ENCODE measurements around the gene CLEC2A. TPM values are rescaled to one million over a fixed set of nuclear protein-coding genes. Genes with fewer than 3 reads are reported as not detected.

CLEC2A gene
- total RNA-seq, 1 experiment from 2014 or later = not detected

DNA sequence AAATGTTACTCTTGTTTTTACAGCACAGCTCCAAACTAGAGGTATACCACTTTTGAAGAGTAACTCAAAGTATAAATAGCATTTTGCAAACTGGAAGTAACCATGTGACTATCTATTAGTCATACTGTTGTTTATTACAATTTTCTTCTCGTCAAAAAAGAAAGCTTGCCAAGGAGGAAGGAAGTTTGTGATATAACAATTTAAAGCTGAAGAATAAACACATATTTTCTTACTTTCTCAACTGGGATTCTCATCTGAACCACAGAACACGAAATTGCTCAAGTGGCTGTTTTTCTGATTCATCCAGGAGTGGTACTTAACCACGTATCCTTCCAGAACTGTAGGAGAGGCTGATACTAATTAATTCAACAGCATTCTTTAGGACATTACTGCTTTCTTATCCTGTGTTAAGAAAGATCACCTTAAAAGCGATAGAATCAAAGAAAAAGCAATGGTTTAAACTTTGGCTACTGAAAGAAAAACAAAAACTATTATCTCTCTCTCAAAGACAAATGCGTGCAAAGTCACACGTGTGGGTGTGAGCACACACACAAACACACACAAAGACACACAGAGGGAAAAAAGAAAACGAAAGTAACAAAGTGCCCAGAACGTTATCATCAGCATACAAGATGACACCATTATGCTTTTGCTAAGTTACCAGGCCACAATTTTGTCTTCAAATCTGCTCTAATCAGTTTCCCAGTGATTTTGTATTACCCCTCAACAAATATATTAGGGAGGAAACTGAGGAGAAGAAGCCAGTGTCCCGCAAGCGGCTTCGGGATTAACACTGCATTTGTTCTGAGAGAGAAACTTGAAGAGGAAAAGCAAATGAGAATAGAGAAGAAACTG is 62.6 kb downstream of the CLEC2A start, which contains the start of gene CLEC2B:
CLEC2B (minus strand) TSS at position 48 of the 855 bp plus-strand sequence.
- Histone ChIP-seq H3K36me3 (ENCODE audit: control insufficient read depth, insufficient read depth, low read length) (no peaks in the 10 kb centered on the region), H3K9me3 (ENCODE audit: control insufficient read depth, insufficient read depth, low read depth, low read length) (no peaks in the 10 kb centered on the region), H3K27ac (ENCODE audit: low read length) (peak within 1 kb of the TSS; percentile 84), H3K4me1 (ENCODE audit: control insufficient read depth, insufficient read depth, low read length) (no peaks in the 10 kb centered on the region; the same call in 1 of the 2 replicates), H3K4me3 (ENCODE audit: low read depth in 2 of 2, low read length in 2 of 2) (peak within 1 kb of the TSS; percentile 45 to 53), H3K27me3 (ENCODE audit: control insufficient read depth, insufficient read depth, low read length) (no peaks in the 10 kb centered on the region)
- peak; percentile 78 for ATAC-seq
- DNase-seq (ENCODE audit: low read depth, low spot score) = no peak
- ChIA-PET POLR2A (no interaction called here), CTCF (interaction anchor here (0.6 kb wide), 1 partner anchor 528 kb away, joined by 5 read pairs; no protein-coding TSS in a partner anchor)
- in situ Hi-C loops (cut with HindIII; ENCODE audit: low pct_unique_long_range_greater_than_20kb, low sequenced_read_pairs) (no loop called here), intact Hi-C loops (cut with micrococcal nuclease; ENCODE audit: unreplicated experiment) (no loop called here)
- no TSS peak for BruUV-seq (replicated peaks)
- TF ChIP-seq, protein P1, sequence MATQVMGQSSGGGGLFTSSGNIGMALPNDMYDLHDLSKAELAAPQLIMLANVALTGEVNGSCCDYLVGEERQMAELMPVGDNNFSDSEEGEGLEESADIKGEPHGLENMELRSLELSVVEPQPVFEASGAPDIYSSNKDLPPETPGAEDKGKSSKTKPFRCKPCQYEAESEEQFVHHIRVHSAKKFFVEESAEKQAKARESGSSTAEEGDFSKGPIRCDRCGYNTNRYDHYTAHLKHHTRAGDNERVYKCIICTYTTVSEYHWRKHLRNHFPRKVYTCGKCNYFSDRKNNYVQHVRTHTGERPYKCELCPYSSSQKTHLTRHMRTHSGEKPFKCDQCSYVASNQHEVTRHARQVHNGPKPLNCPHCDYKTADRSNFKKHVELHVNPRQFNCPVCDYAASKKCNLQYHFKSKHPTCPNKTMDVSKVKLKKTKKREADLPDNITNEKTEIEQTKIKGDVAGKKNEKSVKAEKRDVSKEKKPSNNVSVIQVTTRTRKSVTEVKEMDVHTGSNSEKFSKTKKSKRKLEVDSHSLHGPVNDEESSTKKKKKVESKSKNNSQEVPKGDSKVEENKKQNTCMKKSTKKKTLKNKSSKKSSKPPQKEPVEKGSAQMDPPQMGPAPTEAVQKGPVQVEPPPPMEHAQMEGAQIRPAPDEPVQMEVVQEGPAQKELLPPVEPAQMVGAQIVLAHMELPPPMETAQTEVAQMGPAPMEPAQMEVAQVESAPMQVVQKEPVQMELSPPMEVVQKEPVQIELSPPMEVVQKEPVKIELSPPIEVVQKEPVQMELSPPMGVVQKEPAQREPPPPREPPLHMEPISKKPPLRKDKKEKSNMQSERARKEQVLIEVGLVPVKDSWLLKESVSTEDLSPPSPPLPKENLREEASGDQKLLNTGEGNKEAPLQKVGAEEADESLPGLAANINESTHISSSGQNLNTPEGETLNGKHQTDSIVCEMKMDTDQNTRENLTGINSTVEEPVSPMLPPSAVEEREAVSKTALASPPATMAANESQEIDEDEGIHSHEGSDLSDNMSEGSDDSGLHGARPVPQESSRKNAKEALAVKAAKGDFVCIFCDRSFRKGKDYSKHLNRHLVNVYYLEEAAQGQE (IDR thresholded peaks at IDR 0.05; ENCODE audit: insufficient read depth in 1 of 2, low read depth in 2 of 2, low read length in 1 of 2) = no peak
- TF ChIP-seq TCF7L2 (IDR thresholded peaks at IDR 0.05; ENCODE audit: low read depth, low read length) = no peak
- TF ChIP-seq, protein P2, sequence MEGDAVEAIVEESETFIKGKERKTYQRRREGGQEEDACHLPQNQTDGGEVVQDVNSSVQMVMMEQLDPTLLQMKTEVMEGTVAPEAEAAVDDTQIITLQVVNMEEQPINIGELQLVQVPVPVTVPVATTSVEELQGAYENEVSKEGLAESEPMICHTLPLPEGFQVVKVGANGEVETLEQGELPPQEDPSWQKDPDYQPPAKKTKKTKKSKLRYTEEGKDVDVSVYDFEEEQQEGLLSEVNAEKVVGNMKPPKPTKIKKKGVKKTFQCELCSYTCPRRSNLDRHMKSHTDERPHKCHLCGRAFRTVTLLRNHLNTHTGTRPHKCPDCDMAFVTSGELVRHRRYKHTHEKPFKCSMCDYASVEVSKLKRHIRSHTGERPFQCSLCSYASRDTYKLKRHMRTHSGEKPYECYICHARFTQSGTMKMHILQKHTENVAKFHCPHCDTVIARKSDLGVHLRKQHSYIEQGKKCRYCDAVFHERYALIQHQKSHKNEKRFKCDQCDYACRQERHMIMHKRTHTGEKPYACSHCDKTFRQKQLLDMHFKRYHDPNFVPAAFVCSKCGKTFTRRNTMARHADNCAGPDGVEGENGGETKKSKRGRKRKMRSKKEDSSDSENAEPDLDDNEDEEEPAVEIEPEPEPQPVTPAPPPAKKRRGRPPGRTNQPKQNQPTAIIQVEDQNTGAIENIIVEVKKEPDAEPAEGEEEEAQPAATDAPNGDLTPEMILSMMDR (IDR thresholded peaks at IDR 0.05) = no peak

DNA sequence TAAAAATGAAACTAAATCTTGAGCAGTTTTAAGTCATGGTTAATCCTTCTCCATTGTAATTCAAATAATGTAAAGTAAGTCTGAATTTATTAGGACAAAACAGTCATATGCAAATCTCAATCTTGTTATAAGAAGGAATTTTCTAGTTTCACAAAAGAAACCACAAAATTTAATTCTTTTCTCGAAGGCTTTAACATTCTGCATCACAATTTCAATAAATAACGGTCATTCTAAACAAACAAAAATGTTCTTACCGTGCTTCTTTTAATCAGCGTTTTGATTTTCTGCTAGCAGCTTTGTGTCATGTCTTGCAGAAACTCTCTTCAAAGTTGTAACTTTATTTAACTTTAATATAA is 63.2 kb downstream of the CLEC2A start:
- H3K27me3 ChIP-seq (ENCODE audit: control insufficient read depth, insufficient read depth, low read length) = no peaks in the 10 kb centered on the region

More for the DNA sequence above, 63.2 kb downstream of the CLEC2A start:
- CTCF ChIA-PET = no interaction called here
- Histone ChIP-seq H3K36me3 (ENCODE audit: control insufficient read depth, insufficient read depth, low read length) (no peaks in the 10 kb centered on the region), H3K4me3 (ENCODE audit: low read depth in 2 of 2, low read length in 2 of 2) (peak overlapping the region; percentile 45 to 53; a peak in 3 of 4 replicates), H3K9me3 (ENCODE audit: control insufficient read depth, insufficient read depth, low read depth, low read length) (no peaks in the 10 kb centered on the region), H3K27ac (ENCODE audit: low read length) (peak overlapping the region; percentile 84), H3K4me1 (ENCODE audit: control insufficient read depth, insufficient read depth, low read length) (no peaks in the 10 kb centered on the region; the same call in 1 of the 2 replicates)
- in situ Hi-C loops (cut with HindIII; ENCODE audit: low pct_unique_long_range_greater_than_20kb, low sequenced_read_pairs) = no loop called here
- DNase-seq (ENCODE audit: low read depth, low spot score) (no peak), ATAC-seq (no peak)
- TF ChIP-seq, protein P2 (IDR thresholded peaks at IDR 0.05) = no peak
- TF ChIP-seq POLR2AphosphoS5 (IDR thresholded peaks at IDR 0.05; ENCODE audit: low read depth, low read length) = no peak
- TF ChIP-seq, protein P1 (IDR thresholded peaks at IDR 0.05; ENCODE audit: insufficient read depth in 1 of 2, low read depth in 2 of 2, low read length in 1 of 2) = no peak
- intact Hi-C loops (cut with micrococcal nuclease; ENCODE audit: unreplicated experiment) = no loop called here
- TSS peak; percentile 83 for BruUV-seq (replicated peaks)
- POLR2A ChIA-PET = no interaction called here
